ENCODE measurements around the gene GPR33.
A peak's percentile ranks its signal among the peaks of the same experiment; 100 is the strongest.
"Not testable (repeated sequence)": the region's sequence is repeated elsewhere in the genome, so short reads cannot be mapped to it uniquely, and the experiment has no call there.

The GPR33 gene

DNA sequence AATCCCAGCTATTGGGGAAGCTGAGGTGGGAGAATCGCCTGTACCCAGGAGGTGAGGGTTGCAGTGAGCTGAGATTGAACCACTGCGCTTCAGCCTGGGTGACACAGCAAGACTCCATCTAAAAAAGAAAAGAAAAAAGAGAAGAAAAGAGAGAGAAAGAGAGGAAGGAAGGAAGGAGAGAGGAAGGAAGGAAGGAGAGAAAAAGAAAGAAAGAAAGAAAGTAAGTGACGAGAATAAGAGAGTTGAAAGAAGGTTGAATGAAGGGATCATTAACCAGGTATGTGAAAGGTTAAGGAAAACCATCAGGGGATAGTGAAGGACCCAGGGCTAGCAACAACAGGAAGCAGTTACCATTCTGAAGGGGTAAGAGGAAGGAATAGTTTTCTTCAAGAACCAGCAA lies 26.3 kb downstream of the GPR33 start:
- DNase-seq (ENCODE audit: low read depth): no peak

DNA sequence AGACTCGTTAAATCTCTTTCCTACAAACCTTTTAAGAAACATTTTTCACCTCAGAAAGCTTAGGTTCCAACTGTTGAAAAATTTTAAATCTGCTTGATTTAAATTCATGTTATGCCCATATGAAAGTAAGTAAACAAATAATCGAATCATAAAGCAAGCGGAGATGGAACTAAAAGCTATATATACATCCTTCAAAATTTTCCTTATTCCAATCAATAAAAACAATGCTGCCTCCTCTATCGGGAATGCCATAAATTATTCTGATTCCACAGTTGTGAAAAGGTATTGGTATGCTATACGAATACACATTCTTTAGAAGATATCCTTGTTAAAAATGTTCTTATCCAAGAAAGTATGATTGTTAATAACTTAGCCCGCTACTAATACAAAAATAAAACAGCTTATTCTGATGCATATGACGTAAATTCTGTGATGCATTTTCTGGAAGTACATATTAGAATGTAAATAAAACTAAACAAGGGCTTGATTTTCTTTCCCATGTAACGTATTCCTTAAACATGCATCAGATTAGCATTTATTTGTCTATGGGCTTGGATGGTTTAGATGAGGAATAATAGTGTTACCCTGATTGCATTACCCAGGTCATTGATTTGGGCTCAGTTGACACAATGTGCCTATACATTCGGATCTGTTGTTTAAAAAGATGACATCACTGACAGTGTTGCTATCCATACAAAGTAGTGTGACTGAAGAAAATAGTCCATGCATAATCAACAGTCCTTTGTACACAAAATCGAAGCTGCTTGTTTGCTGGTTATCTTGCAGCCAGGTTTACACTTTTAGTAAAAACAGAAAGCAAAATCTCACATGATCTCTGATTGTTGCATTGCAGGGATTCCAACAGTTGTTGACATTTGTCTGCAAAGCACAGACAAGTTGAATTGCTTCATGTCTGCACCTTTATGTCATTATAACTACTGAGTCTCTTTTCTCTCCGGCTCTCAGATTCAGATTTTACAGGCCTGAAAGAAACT lies 29.9 kb downstream of the GPR33 start:
- DNase-seq (ENCODE audit: low read depth): no peak

- DNase-seq (ENCODE audit: low read depth): peak; percentile 89
Observed at GRCh38 chr14:31456841-31457664, 30.8 kb downstream of the GPR33 start, which contains the start of gene DTD2. Gene DTD2, minus strand, starts transcription at chr14:31457506. Its CDS starts 113 bp downstream, at chr14:31457393.

DNA sequence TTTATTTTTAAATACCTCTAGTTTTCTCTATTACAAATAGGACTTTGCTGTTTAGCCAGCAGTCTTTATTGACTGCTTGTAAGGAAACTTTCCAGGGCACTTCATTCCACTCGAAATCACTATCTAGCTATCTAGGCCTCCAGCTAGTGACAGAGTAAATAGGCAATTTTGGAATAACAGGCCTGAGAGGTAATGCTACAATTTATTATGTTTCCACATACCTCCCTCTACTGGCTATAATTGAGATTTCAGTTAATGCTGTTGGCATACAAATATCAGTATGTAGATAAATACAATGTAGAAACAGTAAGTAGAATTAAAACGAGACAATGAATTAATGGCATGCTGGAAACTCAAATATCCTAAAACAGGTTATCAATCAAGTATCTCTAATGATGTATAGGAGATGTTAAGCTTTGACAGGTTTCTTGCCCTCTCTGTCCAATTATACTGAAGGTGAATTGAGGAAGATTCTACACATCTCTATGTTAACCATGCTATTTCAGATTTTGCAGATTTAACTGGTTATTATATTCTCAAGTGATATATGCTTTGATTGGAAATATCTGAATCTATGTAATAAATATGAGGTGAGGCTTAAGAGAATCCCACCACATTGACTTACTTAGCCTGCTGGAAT lies 37.7 kb downstream of the GPR33 start:
- peak; percentile 32 for DNase-seq (ENCODE audit: low read depth)

GRCh38 chr14:31449136-31449535 lies 38.7 kb downstream of the GPR33 start:
- no peak for DNase-seq (ENCODE audit: low read depth)

DNA sequence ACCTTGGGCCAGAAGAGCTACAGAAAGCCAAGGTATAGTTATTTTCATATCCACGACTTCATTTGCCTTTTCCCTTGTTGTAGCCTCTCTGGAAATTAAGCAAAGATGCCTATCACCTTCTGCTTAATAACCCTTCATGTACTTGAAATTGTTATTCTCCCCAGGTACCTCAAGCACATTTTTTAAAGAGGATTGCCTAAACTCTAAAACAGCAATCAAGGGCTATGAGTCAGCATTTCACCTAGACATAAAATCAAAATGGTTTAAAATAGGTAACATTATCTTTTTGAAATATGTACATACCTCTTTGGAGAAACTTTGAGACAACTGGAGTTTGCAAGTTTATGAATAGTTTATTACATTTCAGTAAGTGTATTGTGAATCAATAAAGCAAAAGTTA lies 42.1 kb downstream of the GPR33 start:
- DNase-seq (ENCODE audit: low read depth): no peak

- no peak for DNase-seq (ENCODE audit: low read depth)
Observed at GRCh38 chr14:31442284-31442683, 45.6 kb downstream of the GPR33 start.

GRCh38 chr14:31441273-31442111 lies 46.3 kb downstream of the GPR33 start:
- DNase-seq (ENCODE audit: low read depth): peak; percentile 42

DNA sequence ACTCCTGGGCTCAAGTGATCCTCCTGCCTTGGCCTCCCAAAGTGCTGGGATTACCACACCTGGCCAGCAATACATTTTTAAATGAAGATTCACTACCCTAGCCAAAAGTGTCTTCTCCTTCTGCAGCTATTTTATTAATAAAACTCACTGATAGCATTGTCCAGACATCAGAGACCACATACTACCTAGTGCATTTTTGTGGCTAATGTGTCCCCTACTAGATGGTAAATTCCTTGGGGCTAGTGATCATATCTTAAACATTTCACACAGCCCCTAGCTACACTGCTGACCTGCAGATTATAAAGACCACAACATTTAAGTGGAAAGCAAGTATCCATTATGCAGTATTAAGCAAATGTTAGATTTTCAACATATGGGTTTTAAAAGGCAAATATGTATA lies 47.6 kb downstream of the GPR33 start:
- no peak for DNase-seq (ENCODE audit: low read depth)

GRCh38 chr14:31439561-31439960 lies 48.3 kb downstream of the GPR33 start:
- DNase-seq (ENCODE audit: low read depth): no peak

GRCh38 chr14:31437045-31437691 lies 50.7 kb downstream of the GPR33 start:
- not testable (repeated sequence) for DNase-seq (ENCODE audit: low read depth)

- DNase-seq (ENCODE audit: low read depth): peak; percentile 60
Observed at GRCh38 chr14:31435276-31435675, 52.6 kb downstream of the GPR33 start.
